Erythroblast (primary cell): ENCODE results near the gene NIFK.
"Not testable (repeated sequence)": the region's sequence is repeated elsewhere in the genome, so short reads cannot be mapped to it uniquely, and the experiment has no call there.

Experiments used
- DNase-seq, 2 experiments: peaks; one replicate each; lab custom pipeline; 2025; lab: John Stamatoyannopoulos, UW
- GATA1 ChIP-seq: IDR thresholded peaks from 2 replicates; pipeline ENCODE4 v1.6.1; 2011; ENCODE audit warnings: low read depth, mild to moderate bottlenecking, control low read depth, low read length, moderate library complexity
- POLR2A ChIP-seq: IDR thresholded peaks from 2 replicates; pipeline ENCODE4 v1.6.1; 2011; ENCODE audit warnings: mild to moderate bottlenecking, low read length

The NIFK gene

GRCh38 chr2:121755237-121756111 is 18.8 kb upstream of the NIFK start, which contains the start of gene TSN:
TSN (plus strand) TSS chr2:121755651; CDS start chr2:121755780, 129 bp downstream.
- peak; percentile 99 for DNase-seq

DNA sequence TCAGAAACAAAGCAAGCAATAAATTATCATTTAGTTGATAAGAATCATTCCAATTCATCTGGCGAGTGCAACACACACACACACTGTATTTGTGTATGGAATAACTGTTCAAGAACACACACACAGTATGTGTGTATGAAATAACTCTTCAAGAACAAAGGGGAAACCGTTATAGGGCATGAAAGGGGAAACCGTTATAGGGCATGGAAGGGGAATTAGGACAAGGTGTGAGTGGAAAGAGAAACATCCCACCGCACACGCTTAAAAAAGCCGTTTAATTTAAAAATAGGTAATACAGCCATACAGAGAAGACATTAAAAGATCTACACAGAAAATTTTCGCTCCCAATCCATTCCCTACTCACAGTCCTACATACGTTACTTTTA is 18.2 kb upstream of the NIFK start:
- no peak for TF ChIP-seq GATA1
- TF ChIP-seq POLR2A = no peak

More at GRCh38 chr2:121755237-121756111, 18.8 kb upstream of the NIFK start, which contains the start of gene TSN:
- TF ChIP-seq GATA1 (no peak), POLR2A (peak; percentile 81)

DNA sequence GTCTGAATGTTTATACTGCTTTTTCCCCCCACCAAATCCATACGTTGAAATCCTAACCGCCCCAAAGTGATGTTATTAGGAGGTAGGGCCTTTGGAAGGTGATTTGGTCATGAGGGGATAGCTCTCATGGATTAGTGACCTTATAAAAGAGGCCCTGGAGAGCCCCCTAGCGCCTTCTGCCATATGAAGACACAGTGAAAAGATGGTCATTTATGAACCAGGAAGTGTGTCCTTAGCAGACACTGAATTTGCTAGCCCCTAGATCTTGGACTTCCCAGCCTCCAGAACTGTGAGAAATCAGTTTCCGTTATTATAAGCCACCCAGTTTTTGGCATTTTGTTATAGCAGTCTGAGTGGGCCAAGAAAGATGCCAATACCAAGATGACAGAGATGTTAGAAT is 11.5 kb upstream of the NIFK start:
- no peak for TF ChIP-seq POLR2A
- TF ChIP-seq GATA1 = no peak
- DNase-seq = peak; percentile 38 to 54

More for the DNA sequence above, 18.2 kb upstream of the NIFK start:
- DNase-seq = peak in 1 of 2 experiments; percentile 42

- DNase-seq = no peak
- TF ChIP-seq POLR2A (no peak), GATA1 (no peak)
Observed at GRCh38 chr2:121746071-121746578, 9.4 kb upstream of the NIFK start.

DNA sequence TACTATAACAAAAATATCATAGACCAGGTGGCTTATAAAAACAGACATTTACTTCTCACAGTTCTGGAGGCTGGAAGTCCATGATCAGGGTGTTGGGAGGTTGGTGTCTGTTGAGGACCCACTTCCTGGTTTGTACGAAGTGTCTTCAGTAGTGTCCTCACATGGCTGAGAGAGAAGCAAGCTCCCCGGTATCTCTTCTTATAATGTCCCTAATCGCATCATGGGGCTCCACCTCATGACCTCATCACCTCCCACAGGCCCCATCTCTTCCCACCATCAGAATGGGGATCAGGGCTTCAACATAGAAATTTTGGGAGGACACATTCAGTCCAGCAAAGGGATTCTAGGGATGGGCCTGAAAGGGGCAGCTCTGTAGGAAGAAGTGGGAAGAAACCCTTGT is 4.8 kb upstream of the NIFK start:
- no peak for DNase-seq
- TF ChIP-seq GATA1 (no peak), POLR2A (no peak)

- TF ChIP-seq POLR2A (no peak), GATA1 (no peak)
- no peak for DNase-seq
Observed at GRCh38 chr2:121740973-121741372, 4.3 kb upstream of the NIFK start.

DNA sequence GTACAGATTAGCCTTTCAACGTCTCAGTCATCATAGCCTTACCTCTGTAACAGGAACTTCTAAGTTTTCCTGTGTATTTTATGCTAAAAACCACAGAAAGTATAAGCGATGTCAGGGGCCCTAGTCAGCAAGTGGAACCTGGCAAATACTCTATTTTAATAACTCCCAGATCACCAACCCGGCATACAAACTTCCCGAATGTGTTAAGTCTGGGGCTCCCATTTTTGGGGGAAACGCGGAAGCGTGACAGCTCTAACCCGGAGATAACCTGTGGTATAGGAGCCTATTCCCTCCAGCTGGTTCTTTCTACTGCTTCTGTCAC is 574 bp downstream of the NIFK start:
- TF ChIP-seq POLR2A = no peak
- no peak for TF ChIP-seq GATA1
- DNase-seq = peak in 1 of 2 experiments; percentile 55

GRCh38 chr2:121735518-121736074 is 1.1 kb downstream of the NIFK start:
- peak; percentile 36 to 55 for DNase-seq
- TF ChIP-seq GATA1 (no peak), POLR2A (no peak)

GRCh38 chr2:121734544-121734943 is 2.1 kb downstream of the NIFK start:
- DNase-seq = not testable (repeated sequence)

- no peak for TF ChIP-seq POLR2A
- TF ChIP-seq GATA1 = no peak
- no peak for DNase-seq
Observed at GRCh38 chr2:121731366-121731765, 5.3 kb downstream of the NIFK start.

DNA sequence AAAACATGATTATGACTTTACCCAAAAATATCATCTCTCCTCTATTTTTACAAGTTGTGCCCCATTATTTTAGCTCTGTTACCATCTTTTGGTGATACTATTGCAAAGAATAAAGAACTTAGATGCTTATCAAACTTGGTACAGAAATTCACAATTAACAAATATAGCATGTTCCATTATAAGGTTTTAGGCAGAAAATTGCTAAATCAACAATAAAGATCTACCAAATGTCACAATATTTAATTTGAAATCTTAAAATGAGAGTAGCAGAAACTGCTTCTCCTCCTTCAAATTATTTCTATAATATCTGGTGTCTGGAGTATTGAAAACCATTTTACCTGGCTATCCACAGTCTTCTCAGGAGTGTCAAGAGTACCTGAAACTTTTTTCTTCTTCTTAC is 8.7 kb downstream of the NIFK start:
- DNase-seq = no peak
- no peak for TF ChIP-seq POLR2A
- no peak for TF ChIP-seq GATA1

DNA sequence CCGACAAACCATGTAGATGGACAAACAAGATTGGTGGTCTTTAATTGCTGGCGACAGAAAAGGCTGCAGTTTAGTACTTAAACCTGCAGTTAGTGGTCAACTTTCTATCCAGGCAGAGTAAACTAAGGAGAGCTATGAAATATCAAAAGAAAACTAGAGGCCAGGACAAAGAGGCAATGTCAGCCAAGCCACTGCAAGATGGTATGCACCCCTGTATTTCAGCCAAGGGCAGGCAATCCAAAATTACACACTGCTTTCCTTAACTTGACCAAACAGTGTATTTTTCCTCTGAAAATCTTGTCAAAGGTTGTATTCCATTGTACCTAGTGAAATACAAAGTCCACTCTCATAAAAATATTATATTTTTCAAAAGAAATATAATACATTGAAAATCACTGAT is 9.3 kb downstream of the NIFK start:
- DNase-seq = no peak
- no peak for TF ChIP-seq POLR2A
- no peak for TF ChIP-seq GATA1

GRCh38 chr2:121723316-121723715 is 13.4 kb downstream of the NIFK start:
- TF ChIP-seq GATA1 (no peak), POLR2A (no peak)
- DNase-seq = no peak

- no peak for DNase-seq
- TF ChIP-seq GATA1 (no peak), POLR2A (no peak)
Observed at GRCh38 chr2:121722479-121722878, 14.2 kb downstream of the NIFK start.
